Stomach (tissue), 4 donors: ENCODE data around the gene PNPLA6.

ENCODE experiments used
- POLR2A ChIP-seq, 4 donors: fragments of 450-650 bp; IDR thresholded peaks; one replicate each; pipeline ENCODE4 v1.6.1; 2016; ENCODE audit warnings: antibody characterized with exemption in 4 of 4, control low read depth in 2 of 4, mild to moderate bottlenecking in 1 of 4, moderate library complexity in 1 of 4
- POLR2AphosphoS5 ChIP-seq, 3 donors: sonication (generic); formaldehyde crosslinking; IDR thresholded peaks; one replicate each; pipeline ENCODE4 v1.6.1; 2016; ENCODE audit warnings: antibody characterized with exemption in 3 of 3
- TF ChIP-seq, protein P1 (sequence below), 7 experiments: fragments of 450-650 bp in 4 of 7; fragments of 200-600 bp in 3 of 7; sonication (generic) in 3 of 7; IDR thresholded peaks; one replicate each; pipeline ENCODE4 v1.5.1; 2016 to 2019; ENCODE audit warnings: antibody characterized with exemption in 7 of 7, control low read depth in 2 of 7, mild to moderate bottlenecking in 1 of 7

DNA sequence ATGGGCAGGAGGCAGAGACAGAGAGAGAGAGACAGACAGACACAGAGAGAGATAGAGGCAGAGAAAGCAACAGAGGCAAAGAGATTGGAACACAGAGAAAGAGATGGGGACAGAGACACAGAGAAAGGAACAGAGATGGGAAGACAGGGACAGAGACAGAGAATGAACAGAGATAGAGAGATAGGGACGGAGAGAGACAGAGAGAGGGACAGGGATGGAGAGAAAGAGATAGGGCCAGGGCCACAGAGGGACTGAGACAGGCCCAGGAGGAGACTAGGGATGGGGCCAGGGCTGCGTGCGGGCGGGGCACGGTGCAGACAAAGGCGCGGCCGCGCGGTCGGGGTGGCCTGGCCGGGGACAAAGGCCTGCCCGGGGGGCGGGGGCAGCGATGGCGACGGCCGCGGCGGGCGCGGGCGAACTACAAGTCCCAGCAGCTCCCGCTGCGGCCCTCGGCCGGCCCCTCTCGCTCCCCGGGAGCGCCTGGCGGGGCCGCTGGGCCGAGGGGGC is 19.8 kb upstream of the PNPLA6 start, which contains the start of gene ZNF358:
- TF ChIP-seq, protein P1, sequence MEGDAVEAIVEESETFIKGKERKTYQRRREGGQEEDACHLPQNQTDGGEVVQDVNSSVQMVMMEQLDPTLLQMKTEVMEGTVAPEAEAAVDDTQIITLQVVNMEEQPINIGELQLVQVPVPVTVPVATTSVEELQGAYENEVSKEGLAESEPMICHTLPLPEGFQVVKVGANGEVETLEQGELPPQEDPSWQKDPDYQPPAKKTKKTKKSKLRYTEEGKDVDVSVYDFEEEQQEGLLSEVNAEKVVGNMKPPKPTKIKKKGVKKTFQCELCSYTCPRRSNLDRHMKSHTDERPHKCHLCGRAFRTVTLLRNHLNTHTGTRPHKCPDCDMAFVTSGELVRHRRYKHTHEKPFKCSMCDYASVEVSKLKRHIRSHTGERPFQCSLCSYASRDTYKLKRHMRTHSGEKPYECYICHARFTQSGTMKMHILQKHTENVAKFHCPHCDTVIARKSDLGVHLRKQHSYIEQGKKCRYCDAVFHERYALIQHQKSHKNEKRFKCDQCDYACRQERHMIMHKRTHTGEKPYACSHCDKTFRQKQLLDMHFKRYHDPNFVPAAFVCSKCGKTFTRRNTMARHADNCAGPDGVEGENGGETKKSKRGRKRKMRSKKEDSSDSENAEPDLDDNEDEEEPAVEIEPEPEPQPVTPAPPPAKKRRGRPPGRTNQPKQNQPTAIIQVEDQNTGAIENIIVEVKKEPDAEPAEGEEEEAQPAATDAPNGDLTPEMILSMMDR (IDR thresholded peaks at IDR 0.05): no peak
- TF ChIP-seq POLR2A (IDR thresholded peaks at IDR 0.05): no peak
- no peak for TF ChIP-seq POLR2AphosphoS5 (IDR thresholded peaks at IDR 0.05)
